GM21360 (cell line): Measurements from ENCODE around the gene PACRG.

Source experiments
- ATAC-seq: cut with Tn5 transposase; IDR thresholded peaks from one replicate; pipeline ENCODE4 v1.9.1; 2021; ENCODE audit warnings: mild to moderate bottlenecking, moderate library complexity; ENCODE audit not compliant: unreplicated experiment

PACRG gene

DNA sequence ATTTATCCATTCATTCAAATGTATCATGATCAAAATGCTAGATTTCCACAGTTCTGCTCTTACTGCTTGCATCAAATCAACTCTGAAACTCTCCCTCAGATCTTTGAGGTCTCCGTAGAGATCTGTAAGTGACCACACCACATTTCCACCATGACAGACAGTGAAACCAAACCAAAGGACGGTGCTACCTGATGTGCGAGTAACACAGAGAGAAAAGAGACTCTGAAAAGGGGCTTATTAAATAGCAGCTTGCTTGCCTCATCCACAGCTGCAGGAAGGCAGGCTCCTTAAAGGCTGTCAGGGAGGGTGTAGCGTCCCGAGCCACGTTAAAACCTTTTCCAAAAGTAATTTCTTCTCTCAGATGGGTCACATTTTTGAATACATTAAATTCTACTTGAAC is 335.8 kb downstream of the PACRG start:
- ATAC-seq: no peak

DNA sequence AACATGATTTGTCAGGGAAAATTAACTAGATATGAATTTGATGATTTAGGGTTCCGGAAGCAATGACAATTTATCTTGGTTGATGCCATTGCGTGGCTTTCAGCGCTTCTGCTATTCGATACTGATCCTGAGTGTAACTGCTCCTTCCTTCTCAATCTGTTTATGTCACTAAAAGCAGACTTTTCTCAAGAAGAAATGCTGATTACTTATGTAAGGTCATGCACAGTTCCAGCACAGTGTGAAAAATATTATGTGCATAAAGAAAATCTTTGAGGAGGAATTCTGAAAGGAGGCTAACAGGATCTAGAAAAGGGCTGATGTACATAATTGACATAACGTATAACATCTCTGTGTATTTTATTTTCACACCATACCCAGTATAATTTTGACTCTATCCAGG is 336.6 kb downstream of the PACRG start:
- no peak for ATAC-seq

DNA sequence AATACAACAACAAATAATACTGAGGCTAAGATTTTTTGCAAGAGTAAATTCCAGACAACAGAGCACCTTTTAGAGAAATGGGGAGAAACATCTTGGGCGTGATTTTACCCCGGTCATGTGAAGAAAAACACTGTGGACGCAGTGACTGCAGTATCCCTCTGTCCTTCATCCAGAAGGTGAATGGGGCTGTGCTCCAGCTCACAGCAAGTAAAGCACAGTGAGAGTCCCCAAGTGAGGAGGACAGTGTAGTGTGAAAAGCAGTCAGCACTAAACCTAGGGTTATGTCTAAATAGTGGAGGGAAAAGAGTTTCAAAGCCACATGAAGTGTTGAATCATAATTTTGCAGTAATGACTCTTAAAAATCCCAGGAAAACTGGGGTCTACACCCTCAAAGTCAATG is 338.4 kb downstream of the PACRG start:
- no peak for ATAC-seq

DNA sequence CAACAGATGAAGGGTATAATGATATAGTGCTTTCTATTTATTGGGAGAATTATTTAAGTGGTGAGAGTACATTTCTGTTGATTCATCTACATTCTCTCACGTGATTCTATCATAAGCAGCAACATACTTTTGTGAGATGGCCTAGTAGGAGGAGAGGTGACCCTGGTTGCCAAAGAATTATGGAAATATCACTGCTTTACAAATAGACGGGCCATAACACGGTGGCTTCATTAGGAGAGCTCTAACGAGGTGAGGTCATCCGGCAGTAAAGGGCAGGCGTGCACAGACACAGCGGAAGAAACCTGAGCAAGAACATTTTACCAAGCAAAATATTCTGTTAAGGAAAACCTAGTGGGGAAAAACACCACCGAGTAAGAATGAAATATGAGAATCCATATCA is 349.4 kb downstream of the PACRG start:
- no peak for ATAC-seq

DNA sequence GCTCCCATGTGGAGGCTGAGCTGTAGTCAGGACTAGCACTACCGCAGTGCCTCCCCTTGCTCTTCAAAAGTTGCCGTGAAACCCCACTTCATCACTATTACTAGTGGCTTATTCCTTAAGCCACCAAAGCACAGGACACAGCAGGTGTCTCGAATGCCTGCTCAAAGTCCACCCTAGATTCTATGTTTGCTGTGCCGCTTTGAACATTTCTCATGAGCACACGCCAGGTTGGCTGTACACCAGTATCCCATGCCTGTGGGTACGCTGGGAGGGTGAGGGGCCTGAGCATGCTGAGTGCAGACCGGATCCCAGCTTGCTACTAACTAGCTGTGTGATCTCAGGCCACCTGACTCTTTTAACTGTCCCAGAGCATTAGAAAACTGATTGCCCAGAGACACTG is 350.9 kb downstream of the PACRG start:
- no peak for ATAC-seq

DNA sequence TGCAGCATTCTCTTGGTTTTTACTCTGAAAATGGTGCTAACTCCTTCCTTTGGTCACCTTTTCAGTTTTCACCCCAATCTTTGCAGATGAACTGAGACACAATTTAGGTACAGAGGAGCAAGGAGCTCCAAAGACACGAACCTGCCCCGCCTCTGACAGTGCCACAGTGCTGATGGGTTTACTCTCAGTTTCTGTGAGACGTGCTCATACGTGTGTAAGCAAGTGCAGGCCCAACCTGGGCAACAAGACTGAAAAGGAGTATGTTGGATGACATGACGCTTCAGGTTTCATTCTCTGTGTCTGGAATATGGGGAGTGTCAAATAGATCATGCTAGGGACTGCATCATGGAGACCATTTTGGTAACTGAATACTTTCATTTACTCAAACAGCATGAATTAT is 352.5 kb downstream of the PACRG start:
- no peak for ATAC-seq

DNA sequence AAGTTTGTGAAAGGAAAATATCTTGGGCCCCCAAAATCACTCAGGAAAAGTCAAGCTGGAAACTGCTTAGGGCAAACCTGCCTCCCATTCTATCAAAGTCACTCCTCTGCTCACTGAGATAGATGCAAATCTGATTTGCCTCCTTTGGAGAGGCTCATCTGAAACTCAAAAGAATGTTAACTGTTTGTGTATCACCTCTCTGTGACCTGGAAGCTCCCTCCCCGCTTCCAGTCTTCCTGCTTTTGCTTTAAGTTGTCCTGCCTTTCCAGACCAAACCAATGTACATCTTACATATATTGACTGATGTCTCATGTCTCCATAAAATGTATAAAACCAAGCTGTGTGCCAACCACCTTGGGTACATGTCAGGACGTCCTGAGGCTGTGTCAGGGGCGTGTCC is 355.4 kb downstream of the PACRG start:
- no peak for ATAC-seq

DNA sequence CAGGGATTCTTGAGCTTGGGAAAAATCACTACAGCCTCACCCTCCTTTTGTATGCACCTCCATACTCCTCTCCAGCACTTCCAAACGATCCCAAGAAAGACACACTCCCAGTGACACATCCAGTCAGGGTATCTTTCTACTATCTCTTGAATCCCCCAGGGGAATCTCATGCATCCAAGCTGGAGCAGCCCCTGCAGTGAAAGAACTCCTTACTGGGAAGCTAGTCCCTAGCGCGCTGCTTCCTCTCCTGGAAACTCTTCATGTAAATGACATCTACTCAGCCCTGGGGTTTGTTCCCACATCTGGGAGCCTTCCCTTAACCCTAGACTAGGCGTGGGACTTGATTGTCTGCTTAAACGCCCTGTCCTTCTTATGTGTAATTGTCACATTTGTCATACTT is 357.7 kb downstream of the PACRG start:
- no peak for ATAC-seq

DNA sequence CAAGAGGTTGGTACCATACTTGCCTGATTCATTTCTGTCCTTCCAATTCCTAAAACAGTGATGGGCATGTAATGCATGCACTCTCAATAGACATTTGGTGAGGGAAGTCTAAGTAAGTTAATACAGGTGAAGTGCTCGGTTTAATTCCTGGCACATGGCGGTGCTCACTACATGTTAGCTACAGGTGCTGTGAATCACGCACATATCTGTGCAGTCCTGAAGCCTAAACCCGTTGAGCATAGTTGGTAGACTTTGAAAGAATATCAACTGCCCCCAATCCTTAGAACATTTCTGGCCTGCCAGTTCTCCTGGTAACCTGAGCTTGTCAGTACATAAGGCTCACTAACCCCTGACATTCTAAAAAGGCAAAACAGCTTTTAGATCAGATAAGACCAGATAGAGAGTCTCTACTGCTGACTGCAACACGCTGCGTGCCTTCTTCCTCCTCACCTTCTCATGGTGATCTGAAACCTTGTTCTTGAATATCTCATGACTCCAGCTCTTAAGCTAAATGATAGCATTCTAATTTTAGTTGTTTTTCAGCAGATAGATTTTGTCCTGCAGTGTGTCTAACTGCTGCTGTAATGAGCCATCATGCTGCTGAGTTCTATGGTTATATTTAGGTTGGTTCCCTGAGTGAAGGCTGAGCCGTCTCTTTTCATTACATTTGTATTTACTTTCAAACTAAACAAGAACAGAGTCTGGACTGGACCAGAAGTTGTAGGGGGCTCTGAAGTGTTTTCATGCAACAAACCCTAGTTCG is 358.3 kb downstream of the PACRG start:
- no peak for ATAC-seq

DNA sequence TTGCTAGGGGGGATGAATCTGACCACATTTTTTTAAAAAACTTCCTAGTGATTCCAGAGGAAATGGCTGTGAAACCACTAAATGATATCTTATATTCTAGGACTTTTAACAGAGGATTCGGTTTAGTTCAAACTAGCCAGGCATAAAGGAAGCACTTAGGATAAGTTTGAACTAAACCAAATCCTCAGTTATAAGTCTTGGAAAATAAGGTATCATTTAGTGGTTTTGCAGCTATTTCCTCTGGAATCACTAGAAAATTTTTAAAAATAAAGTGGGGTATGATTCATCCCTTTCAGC is 358.8 kb downstream of the PACRG start:
- no peak for ATAC-seq

DNA sequence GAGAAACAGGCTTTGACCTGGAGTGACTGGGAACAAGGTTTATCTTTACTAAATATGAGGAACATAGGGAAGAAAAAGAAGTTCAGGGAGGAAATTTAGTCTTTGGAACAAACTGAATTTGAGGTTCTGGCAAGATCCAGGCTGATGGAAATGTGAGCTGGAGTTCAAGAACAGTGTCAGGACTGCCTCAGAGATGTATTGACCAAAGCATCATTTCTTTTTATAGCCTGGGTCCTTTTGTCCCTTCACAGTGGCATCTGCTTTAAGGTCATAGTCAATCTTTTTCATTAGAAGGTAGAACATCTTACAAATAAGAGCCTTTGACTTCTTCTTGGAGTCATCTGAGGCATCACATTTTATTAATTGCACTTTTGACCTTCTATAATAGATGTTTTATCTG is 360.2 kb downstream of the PACRG start:
- no peak for ATAC-seq

DNA sequence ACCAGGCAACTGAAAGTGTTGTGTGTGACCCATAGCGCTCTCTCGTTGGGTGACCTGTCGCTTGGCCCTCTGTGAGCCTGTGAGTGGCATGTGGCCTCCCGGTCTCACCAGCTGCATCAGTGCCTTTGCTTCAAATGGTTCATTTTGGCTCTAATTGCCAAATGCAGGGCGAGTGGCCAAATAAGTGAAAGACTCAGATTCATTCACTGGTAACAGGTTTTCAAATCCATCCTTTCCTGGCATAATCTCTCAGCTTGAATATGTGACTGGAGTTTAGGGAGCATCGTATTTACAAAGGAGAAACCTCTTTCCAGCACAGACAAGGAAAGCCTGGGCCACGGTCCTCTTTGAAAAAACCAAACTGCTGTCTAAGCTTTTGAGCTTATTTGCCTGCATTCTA is 365.1 kb downstream of the PACRG start:
- ATAC-seq: no peak

DNA sequence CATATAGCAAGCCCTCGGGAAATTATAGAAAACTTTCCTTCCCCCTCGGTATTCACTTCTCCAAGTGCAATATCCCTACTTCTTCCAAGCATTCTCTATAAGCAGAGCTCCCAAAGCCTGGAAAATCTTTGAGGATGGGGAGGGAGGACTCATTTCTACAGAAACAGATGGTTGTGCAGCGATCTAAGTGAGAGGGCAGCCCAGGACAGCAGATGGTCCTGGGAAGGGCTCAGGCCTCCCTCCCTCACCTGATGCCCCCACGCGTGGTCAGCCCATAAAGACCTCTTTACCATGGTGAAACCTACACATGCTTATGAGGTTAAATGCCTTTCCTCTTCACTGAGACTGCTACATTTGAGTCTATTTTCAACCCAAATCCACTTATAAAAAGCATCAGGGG is 367.1 kb downstream of the PACRG start:
- no peak for ATAC-seq

DNA sequence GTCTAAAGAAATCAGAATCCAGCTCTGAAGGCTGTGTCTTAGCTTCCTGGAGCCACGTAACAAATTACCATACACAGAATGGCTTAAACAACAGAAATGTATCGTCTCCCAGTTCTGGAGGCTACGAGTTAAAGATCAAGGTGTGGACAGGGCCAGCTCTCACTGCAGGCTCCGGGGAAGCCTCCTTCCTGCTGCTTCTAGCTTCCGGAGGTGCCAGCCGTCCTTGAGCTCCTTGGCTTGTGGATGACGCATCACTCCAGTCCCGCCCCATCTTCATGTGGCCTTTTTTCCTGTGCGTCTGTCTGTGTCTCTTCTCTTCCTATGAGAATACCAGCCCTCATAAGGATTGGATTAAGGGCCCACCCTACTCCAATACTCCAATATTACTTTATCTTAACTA is 367.6 kb downstream of the PACRG start:
- ATAC-seq: no peak

DNA sequence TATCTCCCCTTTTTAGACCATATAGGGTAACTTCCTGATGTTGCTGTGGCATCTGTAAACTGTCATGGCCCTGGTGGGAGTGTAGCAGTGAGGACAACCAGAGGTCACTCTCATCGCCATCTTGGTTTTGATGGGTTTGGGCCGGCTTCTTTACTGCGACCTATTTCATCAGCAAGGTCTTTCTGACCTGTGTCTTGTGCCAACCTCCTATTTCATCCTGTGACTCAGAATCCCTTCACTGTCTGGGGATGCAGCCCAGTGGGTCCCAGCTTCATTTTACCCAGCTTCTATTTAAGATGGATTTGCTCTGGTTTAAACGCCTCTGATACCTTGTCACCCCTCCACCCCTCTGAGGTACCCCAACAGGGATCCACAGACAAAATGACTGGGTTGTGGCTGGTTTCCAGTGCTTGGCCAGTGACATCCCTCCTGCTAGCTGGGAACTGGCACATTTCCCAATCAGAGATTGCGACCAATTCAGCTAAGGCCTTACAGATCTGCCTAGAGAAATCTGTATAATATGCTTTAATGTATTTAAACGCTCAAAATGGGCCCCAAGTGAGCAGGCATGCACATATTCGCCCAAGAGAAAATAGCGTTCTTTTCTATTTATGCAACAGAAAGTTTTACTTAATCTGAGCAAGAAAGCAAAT is 371.2 kb downstream of the PACRG start:
- no peak for ATAC-seq

DNA sequence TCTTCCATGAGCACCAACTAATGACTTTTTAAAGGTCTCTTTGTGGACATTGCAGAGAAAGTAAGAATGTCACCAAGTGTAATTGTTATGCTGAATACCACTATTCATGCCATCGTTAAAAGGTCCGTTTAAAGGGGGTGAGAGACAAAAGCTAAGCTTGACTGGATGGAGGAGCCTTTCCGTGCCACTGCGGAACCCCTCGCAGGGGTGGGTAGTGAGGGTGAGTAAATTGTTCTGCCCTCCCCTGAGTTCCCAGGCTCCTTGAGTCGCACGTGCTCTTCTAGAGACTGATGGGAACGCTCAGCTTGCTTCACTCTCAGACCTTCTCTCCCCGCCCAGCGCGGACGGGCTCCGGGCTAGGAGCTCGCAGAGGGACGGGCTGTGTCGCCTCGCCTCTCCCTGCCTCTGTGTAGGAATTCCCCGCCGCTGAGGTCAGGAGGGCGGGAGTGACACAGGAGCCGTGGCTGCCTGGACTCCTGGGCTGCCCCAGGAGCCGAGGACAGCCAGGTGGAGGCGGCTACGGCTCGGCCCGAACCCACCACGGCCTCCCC is 371.9 kb downstream of the PACRG start:
- no peak for ATAC-seq

DNA sequence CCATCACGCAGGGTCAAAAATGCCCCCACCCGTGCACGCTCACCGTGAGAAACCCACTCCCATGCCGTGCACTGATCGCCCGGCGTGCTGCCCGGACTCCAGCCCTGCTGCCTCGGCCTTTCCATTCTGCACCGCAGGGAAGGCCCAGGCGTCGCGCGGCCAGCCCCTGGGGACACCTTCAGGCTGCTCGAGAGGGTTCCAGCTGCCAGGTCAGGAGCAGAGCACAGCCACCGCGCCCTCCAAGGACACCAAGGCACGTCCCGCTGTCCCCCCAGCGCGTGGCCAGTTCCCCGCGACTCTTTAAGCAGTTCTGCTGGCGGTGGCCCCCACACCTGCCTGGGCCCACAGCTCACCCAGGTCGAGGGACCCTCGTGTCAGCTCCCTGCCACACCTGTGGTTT is 372.5 kb downstream of the PACRG start:
- no peak for ATAC-seq

DNA sequence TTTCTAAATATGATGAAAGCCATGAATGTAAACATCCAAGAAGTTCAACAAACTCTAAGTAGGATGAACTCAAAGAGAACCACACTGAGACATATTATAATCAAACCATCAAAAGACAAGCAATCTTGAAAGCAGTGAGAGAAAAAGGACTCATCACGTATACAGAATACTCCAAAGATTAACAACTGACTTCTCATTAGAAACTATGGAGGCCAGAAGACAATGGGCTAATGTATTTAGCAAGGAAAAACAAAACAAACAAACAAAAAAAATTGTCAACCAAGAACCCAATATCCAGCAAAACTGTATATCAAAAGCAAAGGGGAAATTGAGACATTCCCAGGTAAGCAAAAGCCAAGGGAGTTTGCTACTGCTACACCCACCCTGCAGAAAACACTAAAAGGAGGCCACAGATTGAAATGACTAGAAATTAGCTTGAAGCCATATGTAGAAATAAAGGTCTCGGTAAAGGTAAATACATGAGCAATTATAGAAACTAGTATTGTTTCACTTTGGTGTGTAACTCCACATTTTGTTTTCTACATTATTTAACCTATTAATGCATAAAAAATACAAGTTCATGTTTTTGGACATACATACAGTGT is 385.7 kb downstream of the PACRG start:
- ATAC-seq: no peak

DNA sequence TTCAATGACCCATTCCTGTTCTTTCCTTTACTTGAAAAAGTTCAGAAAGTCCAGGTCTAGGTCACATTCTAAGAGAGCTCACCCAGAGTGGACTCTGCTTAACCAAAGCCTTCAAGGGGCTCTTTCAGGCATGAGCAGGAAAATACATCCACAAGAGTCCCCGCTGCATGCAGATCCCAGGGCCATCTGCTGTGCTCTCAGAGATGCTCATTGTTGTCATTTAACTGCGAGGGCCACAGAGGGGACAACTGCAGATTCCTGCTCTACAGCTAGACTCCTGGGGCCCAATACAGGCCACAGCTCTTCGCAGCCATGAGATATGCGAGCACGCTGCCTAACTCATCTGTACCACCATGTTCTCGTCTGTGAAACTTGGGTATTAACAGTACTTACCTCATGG is 391.2 kb downstream of the PACRG start:
- no peak for ATAC-seq

DNA sequence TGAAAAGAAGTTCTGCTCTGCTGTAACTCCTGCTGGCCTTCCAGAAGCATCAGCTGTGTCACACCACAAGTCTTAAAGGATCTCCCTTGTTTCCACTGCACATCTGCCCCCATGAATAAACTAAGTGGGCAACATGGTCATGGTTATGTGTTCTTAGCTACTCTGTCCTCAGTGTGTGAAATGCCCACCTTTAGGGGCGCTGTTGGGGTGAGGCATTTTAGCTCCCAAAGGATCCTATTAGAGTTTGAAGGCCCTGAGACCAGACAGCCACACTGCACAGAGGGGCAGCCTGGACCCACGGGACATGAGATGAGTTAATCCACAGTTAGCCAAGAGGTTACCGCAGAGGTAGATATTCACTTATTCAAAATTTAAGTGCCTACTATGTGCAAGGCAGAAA is 392.4 kb downstream of the PACRG start:
- no peak for ATAC-seq

DNA sequence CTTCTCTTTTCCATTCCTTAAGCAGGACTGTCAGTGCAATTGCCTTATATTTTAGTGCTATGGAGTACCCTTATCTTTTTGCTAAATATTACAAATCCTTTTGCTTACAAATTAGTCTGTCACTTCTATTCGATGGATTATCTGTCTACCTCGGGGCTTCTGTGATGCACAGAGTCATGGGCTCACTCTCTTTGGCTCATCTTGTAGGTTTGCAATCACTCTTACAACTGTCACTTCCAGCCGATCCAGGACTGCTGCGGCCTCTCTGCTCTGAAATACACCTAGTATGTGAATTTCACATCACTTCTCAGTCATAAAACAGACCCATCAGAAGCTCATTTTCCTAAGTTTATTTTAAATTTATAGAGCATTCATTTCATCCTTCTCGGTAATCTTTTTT is 393.5 kb downstream of the PACRG start:
- no peak for ATAC-seq

DNA sequence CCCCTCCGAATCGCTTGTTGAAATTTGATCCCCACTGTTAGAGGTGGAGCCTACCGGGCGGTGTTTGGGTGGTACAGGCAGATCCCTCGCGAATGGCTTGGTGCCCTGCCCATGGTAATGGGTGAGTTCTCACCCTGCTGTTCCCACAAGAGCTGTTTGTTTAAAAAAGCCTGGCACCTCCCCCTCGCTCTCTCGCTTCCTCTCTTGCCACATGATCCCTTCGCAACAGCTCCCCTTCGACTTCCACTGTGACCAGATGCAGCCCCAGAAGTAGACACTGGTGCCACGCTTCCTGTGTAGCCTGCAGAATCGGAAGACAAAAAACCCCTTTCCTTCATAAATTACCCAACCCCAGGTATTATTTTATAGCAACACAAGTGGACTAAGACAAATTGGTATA is 394.6 kb downstream of the PACRG start:
- no peak for ATAC-seq
